ENCODE data around the gene TTC36. TPM values are rescaled to one million over a fixed set of nuclear protein-coding genes. Genes with fewer than 3 reads are reported as not detected.
A peak's percentile ranks its signal among the peaks of the same experiment; 100 is the strongest.

The TTC36 gene
- total and polyA plus RNA-seq, 9 of the 15 experiments (the other 6 are each of a cell fraction or from before 2014, with no cell fraction given), result 0.22 to 0.23 TPM; not detected in 7

DNA sequence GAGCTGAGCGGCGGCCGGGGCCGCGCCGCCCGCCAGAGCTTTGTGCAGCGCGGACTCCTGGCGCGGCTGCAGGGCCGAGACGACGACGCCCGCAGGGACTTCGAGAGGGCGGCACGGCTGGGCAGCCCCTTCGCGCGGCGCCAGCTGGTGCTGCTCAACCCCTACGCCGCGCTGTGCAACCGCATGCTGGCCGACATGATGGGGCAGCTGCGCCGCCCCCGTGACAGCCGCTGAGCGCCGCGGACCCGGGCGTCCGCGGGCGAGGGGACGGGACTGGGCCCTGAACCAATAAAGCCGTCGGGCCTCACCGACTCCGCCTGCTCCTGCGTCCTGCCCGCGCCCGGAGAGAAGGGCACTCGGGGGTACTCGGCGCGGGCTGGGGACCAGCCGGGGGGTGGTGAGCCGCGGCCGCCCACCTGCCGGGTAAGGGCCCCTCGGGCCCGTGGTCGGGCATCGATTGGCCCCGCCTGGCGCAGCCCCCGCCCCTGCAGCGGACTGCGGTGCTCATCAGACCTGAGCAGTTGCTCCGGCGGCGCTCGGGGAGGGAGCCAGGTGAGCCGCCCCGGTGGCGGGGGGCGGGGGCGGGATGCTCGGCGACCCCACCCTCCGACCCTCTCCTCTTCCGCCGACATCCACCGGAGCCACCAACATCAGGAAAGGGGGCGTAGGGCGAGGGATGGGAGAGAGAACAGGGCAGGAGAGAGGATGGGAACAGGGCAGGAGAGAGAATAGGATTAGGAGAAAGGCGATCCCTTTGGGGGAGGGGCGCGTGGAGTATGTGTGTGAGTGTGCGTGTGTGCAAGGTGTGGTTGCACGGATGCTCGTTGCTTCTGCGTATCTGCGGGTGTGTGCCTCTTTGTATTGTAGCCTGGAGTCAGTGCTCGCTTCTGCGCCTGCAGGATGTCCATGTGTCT lies 3.7 kb downstream of the TTC36 start, which contains the start of gene TMEM25 (continued):
- peak; percentile 82 for TF ChIP-seq SAP30 (IDR thresholded peaks at IDR 0.05; ENCODE audit: borderline replicate concordance, insufficient read depth, low read depth, low read length, poor library complexity, severe bottlenecking)
- TF ChIP-seq, protein P1, sequence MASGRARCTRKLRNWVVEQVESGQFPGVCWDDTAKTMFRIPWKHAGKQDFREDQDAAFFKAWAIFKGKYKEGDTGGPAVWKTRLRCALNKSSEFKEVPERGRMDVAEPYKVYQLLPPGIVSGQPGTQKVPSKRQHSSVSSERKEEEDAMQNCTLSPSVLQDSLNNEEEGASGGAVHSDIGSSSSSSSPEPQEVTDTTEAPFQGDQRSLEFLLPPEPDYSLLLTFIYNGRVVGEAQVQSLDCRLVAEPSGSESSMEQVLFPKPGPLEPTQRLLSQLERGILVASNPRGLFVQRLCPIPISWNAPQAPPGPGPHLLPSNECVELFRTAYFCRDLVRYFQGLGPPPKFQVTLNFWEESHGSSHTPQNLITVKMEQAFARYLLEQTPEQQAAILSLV (tag; IDR thresholded peaks at IDR 0.05), result no peak
- no peak for TF ChIP-seq FIP1L1 (IDR thresholded peaks at IDR 0.05; ENCODE audit: low read depth, low read length, poor library complexity, severe bottlenecking)
- peak; percentile 78 for TF ChIP-seq EP400 (IDR thresholded peaks at IDR 0.05)
- TF ChIP-seq ZNF12 (CRISPR knock-in tag; IDR thresholded peaks at IDR 0.05), result 0 out of 2 replicates have a peak, but pooled peaks have one; percentile 41
- TF ChIP-seq ZC3H8 (IDR thresholded peaks at IDR 0.05), result no peak
- TF ChIP-seq, protein P2, sequence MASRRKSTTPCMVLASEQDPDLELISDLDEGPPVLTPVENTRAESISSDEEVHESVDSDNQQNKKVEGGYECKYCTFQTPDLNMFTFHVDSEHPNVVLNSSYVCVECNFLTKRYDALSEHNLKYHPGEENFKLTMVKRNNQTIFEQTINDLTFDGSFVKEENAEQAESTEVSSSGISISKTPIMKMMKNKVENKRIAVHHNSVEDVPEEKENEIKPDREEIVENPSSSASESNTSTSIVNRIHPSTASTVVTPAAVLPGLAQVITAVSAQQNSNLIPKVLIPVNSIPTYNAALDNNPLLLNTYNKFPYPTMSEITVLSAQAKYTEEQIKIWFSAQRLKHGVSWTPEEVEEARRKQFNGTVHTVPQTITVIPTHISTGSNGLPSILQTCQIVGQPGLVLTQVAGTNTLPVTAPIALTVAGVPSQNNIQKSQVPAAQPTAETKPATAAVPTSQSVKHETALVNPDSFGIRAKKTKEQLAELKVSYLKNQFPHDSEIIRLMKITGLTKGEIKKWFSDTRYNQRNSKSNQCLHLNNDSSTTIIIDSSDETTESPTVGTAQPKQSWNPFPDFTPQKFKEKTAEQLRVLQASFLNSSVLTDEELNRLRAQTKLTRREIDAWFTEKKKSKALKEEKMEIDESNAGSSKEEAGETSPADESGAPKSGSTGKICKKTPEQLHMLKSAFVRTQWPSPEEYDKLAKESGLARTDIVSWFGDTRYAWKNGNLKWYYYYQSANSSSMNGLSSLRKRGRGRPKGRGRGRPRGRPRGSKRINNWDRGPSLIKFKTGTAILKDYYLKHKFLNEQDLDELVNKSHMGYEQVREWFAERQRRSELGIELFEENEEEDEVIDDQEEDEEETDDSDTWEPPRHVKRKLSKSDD (conservative IDR thresholded peaks at IDR 0.05; ENCODE audit: low read length), result no peak
- TF ChIP-seq, protein P3, sequence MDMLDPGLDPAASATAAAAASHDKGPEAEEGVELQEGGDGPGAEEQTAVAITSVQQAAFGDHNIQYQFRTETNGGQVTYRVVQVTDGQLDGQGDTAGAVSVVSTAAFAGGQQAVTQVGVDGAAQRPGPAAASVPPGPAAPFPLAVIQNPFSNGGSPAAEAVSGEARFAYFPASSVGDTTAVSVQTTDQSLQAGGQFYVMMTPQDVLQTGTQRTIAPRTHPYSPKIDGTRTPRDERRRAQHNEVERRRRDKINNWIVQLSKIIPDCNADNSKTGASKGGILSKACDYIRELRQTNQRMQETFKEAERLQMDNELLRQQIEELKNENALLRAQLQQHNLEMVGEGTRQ (CRISPR knock-in tag; IDR thresholded peaks at IDR 0.05), result peak; percentile 16; the same call in 1 of the 2 replicates
- TF ChIP-seq, protein P4, sequence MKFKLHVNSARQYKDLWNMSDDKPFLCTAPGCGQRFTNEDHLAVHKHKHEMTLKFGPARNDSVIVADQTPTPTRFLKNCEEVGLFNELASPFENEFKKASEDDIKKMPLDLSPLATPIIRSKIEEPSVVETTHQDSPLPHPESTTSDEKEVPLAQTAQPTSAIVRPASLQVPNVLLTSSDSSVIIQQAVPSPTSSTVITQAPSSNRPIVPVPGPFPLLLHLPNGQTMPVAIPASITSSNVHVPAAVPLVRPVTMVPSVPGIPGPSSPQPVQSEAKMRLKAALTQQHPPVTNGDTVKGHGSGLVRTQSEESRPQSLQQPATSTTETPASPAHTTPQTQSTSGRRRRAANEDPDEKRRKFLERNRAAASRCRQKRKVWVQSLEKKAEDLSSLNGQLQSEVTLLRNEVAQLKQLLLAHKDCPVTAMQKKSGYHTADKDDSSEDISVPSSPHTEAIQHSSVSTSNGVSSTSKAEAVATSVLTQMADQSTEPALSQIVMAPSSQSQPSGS (CRISPR knock-in tag; IDR thresholded peaks at IDR 0.05), result 0 out of 2 replicates have a peak, but pooled peaks have one; percentile 30
- no peak for TF ChIP-seq ZNF175 (CRISPR knock-in tag; IDR thresholded peaks at IDR 0.05; ENCODE audit: low read depth)
- TF ChIP-seq, protein P5, sequence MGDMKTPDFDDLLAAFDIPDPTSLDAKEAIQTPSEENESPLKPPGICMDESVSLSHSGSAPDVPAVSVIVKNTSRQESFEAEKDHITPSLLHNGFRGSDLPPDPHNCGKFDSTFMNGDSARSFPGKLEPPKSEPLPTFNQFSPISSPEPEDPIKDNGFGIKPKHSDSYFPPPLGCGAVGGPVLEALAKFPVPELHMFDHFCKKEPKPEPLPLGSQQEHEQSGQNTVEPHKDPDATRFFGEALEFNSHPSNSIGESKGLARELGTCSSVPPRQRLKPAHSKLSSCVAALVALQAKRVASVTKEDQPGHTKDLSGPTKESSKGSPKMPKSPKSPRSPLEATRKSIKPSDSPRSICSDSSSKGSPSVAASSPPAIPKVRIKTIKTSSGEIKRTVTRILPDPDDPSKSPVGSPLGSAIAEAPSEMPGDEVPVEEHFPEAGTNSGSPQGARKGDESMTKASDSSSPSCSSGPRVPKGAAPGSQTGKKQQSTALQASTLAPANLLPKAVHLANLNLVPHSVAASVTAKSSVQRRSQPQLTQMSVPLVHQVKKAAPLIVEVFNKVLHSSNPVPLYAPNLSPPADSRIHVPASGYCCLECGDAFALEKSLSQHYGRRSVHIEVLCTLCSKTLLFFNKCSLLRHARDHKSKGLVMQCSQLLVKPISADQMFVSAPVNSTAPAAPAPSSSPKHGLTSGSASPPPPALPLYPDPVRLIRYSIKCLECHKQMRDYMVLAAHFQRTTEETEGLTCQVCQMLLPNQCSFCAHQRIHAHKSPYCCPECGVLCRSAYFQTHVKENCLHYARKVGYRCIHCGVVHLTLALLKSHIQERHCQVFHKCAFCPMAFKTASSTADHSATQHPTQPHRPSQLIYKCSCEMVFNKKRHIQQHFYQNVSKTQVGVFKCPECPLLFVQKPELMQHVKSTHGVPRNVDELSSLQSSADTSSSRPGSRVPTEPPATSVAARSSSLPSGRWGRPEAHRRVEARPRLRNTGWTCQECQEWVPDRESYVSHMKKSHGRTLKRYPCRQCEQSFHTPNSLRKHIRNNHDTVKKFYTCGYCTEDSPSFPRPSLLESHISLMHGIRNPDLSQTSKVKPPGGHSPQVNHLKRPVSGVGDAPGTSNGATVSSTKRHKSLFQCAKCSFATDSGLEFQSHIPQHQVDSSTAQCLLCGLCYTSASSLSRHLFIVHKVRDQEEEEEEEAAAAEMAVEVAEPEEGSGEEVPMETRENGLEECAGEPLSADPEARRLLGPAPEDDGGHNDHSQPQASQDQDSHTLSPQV (IDR thresholded peaks at IDR 0.05), result peak; percentile 82
- TF ChIP-seq BRD4 (IDR thresholded peaks at IDR 0.05), result no peak
- peak; percentile 68 for TF ChIP-seq POLR2A (conservative IDR thresholded peaks at IDR 0.05)
- TF ChIP-seq ZEB2 (IDR thresholded peaks at IDR 0.05), result peak; percentile 88
- TF ChIP-seq ZNF197 (CRISPR knock-in tag; IDR thresholded peaks at IDR 0.05; ENCODE audit: low read depth), result no peak
- no peak for TF ChIP-seq DACH1 (IDR thresholded peaks at IDR 0.05; ENCODE audit: partially characterized antibody)
